SK-N-SH treated with all-trans-retinoic acid at 6 μM for 48 hours (cell line): ENCODE data around the gene CRADD.

Source experiments
- GLIS3 ChIP-seq: fragments of 250-450 bp; sonication (Bioruptor Pico); IDR thresholded peaks from 2 replicates; pipeline ENCODE4 v1.5.0; 2020; ENCODE audit warnings: mild to moderate bottlenecking, moderate library complexity
- TF ChIP-seq, protein P1 (sequence below): fragments of 250-450 bp; sonication (Bioruptor Pico); IDR thresholded peaks from 2 replicates; pipeline ENCODE4 v1.5.1; 2021; ENCODE audit warnings: mild to moderate bottlenecking, moderate library complexity
- TF ChIP-seq, protein P2 (sequence below): fragments of 250-450 bp; sonication (Bioruptor Pico); IDR thresholded peaks from 2 replicates; pipeline ENCODE4 v1.8.0; 2020; ENCODE audit warnings: mild to moderate bottlenecking, moderate library complexity, borderline replicate concordance

DNA sequence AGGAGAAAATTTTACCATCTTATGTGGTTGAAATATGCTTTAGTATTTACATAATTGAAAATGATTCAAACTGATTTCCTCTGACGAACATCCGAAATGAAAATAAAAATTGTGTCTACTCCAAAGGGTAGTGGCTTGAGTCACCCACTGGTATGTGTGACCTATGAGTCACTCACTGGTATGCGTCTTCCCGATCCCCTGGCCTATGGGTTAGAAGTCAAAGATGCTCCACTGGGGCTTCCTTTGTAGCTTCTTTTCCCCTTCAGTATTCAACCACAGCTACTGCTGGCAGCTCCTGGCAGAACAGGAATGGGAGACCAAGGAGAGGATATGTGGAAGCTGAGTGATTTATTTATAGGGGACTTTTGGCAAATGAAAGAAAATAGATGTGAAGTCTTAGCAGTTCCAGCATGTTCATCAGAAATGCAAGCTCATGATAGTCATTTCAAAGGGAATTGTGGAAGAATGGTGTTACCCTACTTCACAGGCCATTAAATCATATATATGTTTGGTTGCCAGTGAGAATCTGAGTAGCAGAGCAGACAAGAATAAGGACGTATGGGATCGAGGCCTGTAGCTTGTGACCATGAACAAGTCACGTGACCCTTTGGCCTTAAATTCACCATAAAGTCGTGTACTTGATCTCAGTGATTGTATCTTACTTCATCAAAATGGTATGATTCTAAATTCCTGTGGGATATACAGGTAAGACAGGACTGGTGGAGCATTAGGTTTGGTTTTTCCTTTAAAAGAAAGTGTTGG, 108.3 kb downstream of the CRADD start:
- TF ChIP-seq, protein P1, sequence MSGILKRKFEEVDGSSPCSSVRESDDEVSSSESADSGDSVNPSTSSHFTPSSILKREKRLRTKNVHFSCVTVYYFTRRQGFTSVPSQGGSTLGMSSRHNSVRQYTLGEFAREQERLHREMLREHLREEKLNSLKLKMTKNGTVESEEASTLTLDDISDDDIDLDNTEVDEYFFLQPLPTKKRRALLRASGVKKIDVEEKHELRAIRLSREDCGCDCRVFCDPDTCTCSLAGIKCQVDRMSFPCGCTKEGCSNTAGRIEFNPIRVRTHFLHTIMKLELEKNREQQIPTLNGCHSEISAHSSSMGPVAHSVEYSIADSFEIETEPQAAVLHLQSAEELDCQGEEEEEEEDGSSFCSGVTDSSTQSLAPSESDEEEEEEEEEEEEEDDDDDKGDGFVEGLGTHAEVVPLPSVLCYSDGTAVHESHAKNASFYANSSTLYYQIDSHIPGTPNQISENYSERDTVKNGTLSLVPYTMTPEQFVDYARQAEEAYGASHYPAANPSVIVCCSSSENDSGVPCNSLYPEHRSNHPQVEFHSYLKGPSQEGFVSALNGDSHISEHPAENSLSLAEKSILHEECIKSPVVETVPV (CRISPR knock-in tag) = no peak
- TF ChIP-seq, protein P2, sequence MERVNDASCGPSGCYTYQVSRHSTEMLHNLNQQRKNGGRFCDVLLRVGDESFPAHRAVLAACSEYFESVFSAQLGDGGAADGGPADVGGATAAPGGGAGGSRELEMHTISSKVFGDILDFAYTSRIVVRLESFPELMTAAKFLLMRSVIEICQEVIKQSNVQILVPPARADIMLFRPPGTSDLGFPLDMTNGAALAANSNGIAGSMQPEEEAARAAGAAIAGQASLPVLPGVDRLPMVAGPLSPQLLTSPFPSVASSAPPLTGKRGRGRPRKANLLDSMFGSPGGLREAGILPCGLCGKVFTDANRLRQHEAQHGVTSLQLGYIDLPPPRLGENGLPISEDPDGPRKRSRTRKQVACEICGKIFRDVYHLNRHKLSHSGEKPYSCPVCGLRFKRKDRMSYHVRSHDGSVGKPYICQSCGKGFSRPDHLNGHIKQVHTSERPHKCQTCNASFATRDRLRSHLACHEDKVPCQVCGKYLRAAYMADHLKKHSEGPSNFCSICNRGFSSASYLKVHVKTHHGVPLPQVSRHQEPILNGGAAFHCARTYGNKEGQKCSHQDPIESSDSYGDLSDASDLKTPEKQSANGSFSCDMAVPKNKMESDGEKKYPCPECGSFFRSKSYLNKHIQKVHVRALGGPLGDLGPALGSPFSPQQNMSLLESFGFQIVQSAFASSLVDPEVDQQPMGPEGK (CRISPR knock-in tag) = 0 out of 2 replicates have a peak, but pooled peaks have one; percentile 3
- TF ChIP-seq GLIS3 (CRISPR knock-in tag) = no peak
